HCEC 1CT (cell line): ENCODE results near the gene BCL2.
"Not testable (repeated sequence)": the region's sequence is repeated elsewhere in the genome, so short reads cannot be mapped to it uniquely, and the experiment has no call there.

Experiments used
- DNase-seq: peaks from one replicate; pipeline ENCODE4 v3.0.0-alpha.2; 2017

The BCL2 gene

GRCh38 chr18:63319383-63320122, at the start of gene BCL2:
Gene BCL2 (minus strand): TSS chr18:63319769.
- peak; percentile 45 for DNase-seq

- DNase-seq: no peak
These were observed 49.0 kb upstream of the BCL2 start for GRCh38 chr18:63368611-63369010.

GRCh38 chr18:63367053-63367953, 47.7 kb upstream of the BCL2 start, which contains the start of gene KDSR:
Gene KDSR (minus strand): TSS chr18:63367206. CDS start chr18:63367118, 88 bp downstream.
- peak; percentile 98 for DNase-seq

- DNase-seq: peak; percentile 81
These were observed 46.9 kb upstream of the BCL2 start for GRCh38 chr18:63366213-63367052.

GRCh38 chr18:63365876-63366212, 46.3 kb upstream of the BCL2 start:
- no peak for DNase-seq

GRCh38 chr18:63363951-63364350, 44.4 kb upstream of the BCL2 start:
- no peak for DNase-seq

GRCh38 chr18:63363420-63363819, 43.9 kb upstream of the BCL2 start:
- not testable (repeated sequence) for DNase-seq

- DNase-seq: no peak
These were observed 36.8 kb upstream of the BCL2 start for GRCh38 chr18:63356272-63356896.

GRCh38 chr18:63350230-63350629, 30.7 kb upstream of the BCL2 start:
- DNase-seq: no peak

GRCh38 chr18:63348508-63349136, 29.1 kb upstream of the BCL2 start:
- DNase-seq: no peak

GRCh38 chr18:63346480-63347183, 27.1 kb upstream of the BCL2 start:
- no peak for DNase-seq

- no peak for DNase-seq
These were observed 26.5 kb upstream of the BCL2 start for GRCh38 chr18:63346031-63346430.

- DNase-seq: no peak
These were observed 25.3 kb upstream of the BCL2 start for GRCh38 chr18:63344918-63345317.

GRCh38 chr18:63344263-63344662, 24.7 kb upstream of the BCL2 start:
- no peak for DNase-seq

- DNase-seq: peak; percentile 42
These were observed 22.6 kb upstream of the BCL2 start for GRCh38 chr18:63342206-63342605.

GRCh38 chr18:63339920-63340484, 20.4 kb upstream of the BCL2 start:
- DNase-seq: peak; percentile 40

GRCh38 chr18:63336366-63337099, 17.0 kb upstream of the BCL2 start:
- peak; percentile 97 for DNase-seq

- DNase-seq: no peak
These were observed 11.5 kb upstream of the BCL2 start for GRCh38 chr18:63331105-63331504.

- DNase-seq: no peak
These were observed 10.0 kb upstream of the BCL2 start for GRCh38 chr18:63329431-63330145.

- DNase-seq: no peak
These were observed 6.4 kb upstream of the BCL2 start for GRCh38 chr18:63326011-63326410.
